DND-41 (cell line): Measurements from ENCODE around the gene RADIL.

Experiments
- ATAC-seq: fragments of 200-7000 bp; cut with Tn5 transposase; 3 replicates; pipeline ENCODE4 v1.9.1; 2021; ENCODE audit warnings: low read depth; ENCODE audit not compliant: insufficient read depth
- DNase-seq: peaks from one replicate; pipeline ENCODE4 v3.0.0-alpha.2; 2020
- H2AFZ ChIP-seq: 2 replicates; pipeline ENCODE4 v1.6.0; 2012; ENCODE audit warnings: low read depth, low read length
- H3K27ac ChIP-seq: 2 replicates; pipeline ENCODE4 v1.5.1; 2012; ENCODE audit warnings: low read length, inconsistent platforms
- H3K27me3 ChIP-seq: fragments of 200-600 bp; sonication (generic); 2 replicates; pipeline ENCODE4 v1.6.0; 2012; ENCODE audit warnings: low read length, mild to moderate bottlenecking, inconsistent platforms; ENCODE audit not compliant: insufficient read depth, poor library complexity
- H3K36me3 ChIP-seq: 2 replicates; pipeline ENCODE4 v1.5.1; 2012; ENCODE audit warnings: low read length, inconsistent platforms; ENCODE audit not compliant: insufficient read depth
- H3K4me1 ChIP-seq: 2 replicates; pipeline ENCODE4 v1.5.1; 2012; ENCODE audit warnings: mild to moderate bottlenecking, low read length; ENCODE audit not compliant: insufficient read depth
- H3K4me2 ChIP-seq: 2 replicates; pipeline ENCODE4 v1.6.0; 2012; ENCODE audit warnings: mild to moderate bottlenecking, moderate library complexity, low read length, inconsistent platforms; ENCODE audit not compliant: insufficient read depth
- H3K4me3 ChIP-seq, 2 experiments: fragments of 200-600 bp in 1 of 2; shearing (Covaris generic) in 1 of 2; 2 replicates each; pipeline ENCODE4 v1.5.1; 2012 to 2016; ENCODE audit warnings: inconsistent platforms in 2 of 2, low read length in 2 of 2, mild to moderate bottlenecking in 2 of 2, low read depth in 1 of 2, moderate library complexity in 1 of 2
- H3K79me2 ChIP-seq: 2 replicates; pipeline ENCODE4 v1.6.0; 2012; ENCODE audit warnings: low read length, inconsistent platforms; ENCODE audit not compliant: insufficient read depth
- H3K9ac ChIP-seq: 2 replicates; pipeline ENCODE4 v1.6.0; 2012; ENCODE audit warnings: low read depth, mild to moderate bottlenecking, inconsistent platforms, low read length, moderate library complexity
- H3K9me3 ChIP-seq: 2 replicates; pipeline ENCODE4 v1.5.1; 2012; ENCODE audit warnings: low read length, moderate library complexity, mild to moderate bottlenecking, inconsistent platforms; ENCODE audit not compliant: insufficient read depth, severe bottlenecking
- H4K20me1 ChIP-seq: 2 replicates; pipeline ENCODE4 v1.6.0; 2012; ENCODE audit warnings: low read length; ENCODE audit not compliant: insufficient read depth
- EZH2 ChIP-seq: IDR thresholded peaks from 3 replicates; pipeline ENCODE4 v1.6.1; 2012; ENCODE audit warnings: borderline replicate concordance, low read depth, mild to moderate bottlenecking, moderate library complexity, low read length, inconsistent platforms; ENCODE audit not compliant: severe bottlenecking
- TF ChIP-seq, protein P1 (sequence below): IDR thresholded peaks from 2 replicates; pipeline ENCODE4 v1.5.1; 2012; ENCODE audit warnings: borderline replicate concordance, low read length, moderate library complexity, mild to moderate bottlenecking; ENCODE audit not compliant: poor library complexity, severe bottlenecking; ENCODE audit errors: extremely low read depth

RADIL gene

DNA sequence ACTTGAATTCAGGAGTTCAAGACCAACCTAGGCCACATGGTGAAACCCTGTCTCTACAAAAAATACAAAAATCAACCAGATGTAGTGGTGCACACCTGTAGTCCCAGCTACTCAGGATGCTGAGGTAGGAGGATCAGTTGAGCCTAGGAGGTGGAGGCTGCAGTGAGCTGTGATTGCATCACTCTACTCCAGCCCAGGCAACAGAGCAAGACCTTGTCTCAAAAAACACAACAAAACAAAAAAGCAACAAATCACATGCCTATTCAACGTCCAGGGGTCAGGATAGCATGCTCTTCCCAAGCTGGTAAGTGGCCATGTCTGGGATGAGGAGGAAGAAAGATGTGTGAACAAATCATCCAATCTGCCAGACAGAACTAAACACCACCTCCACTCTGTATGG lies 6.2 kb upstream of the RADIL start:
- no peak for ATAC-seq
- TF ChIP-seq, protein P1, sequence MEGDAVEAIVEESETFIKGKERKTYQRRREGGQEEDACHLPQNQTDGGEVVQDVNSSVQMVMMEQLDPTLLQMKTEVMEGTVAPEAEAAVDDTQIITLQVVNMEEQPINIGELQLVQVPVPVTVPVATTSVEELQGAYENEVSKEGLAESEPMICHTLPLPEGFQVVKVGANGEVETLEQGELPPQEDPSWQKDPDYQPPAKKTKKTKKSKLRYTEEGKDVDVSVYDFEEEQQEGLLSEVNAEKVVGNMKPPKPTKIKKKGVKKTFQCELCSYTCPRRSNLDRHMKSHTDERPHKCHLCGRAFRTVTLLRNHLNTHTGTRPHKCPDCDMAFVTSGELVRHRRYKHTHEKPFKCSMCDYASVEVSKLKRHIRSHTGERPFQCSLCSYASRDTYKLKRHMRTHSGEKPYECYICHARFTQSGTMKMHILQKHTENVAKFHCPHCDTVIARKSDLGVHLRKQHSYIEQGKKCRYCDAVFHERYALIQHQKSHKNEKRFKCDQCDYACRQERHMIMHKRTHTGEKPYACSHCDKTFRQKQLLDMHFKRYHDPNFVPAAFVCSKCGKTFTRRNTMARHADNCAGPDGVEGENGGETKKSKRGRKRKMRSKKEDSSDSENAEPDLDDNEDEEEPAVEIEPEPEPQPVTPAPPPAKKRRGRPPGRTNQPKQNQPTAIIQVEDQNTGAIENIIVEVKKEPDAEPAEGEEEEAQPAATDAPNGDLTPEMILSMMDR: no peak
- no peak for TF ChIP-seq EZH2
- no peak for DNase-seq

DNA sequence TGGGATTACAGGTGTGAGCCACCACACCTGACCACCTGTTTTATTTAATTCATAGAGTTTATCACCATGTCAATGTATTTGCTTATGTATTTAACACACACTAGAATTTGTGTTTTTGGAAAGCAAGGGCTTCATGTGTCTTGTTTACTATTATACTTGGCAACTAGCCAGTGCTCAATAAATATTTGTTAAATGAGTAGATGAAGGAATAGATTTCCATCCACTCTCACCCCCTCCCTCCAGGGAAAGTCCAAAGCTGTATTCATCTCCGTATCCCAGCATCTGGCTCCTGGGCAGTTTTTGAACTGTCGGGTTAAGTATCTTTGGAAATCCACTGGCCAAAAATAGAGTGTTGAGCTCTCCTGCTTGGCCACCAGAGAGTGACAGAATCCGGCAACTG lies 4.6 kb upstream of the RADIL start:
- Histone ChIP-seq H3K4me1 (no peaks in the 10 kb centered on the region), H2AFZ (no peak overlapping the region), H3K79me2 (no peaks in the 10 kb centered on the region), H3K9me3 (no peaks in the 10 kb centered on the region), H3K36me3 (no peaks in the 10 kb centered on the region), H3K4me2 (no peak overlapping the region), H3K9ac (no peak overlapping the region), H3K27ac (no peak overlapping the region), H3K4me3 (no peak overlapping the region), H3K27me3 (no peaks in the 10 kb centered on the region), H4K20me1 (no peaks in the 10 kb centered on the region)
- no peak for DNase-seq
- ATAC-seq: no peak
- TF ChIP-seq EZH2: no peak
- TF ChIP-seq, protein P1: no peak

More for the DNA sequence above, 6.2 kb upstream of the RADIL start:
- Histone ChIP-seq H3K27me3 (no peaks in the 10 kb centered on the region), H3K9ac (no peak overlapping the region), H3K4me3 (no peak overlapping the region), H3K27ac (no peak overlapping the region), H3K9me3 (no peaks in the 10 kb centered on the region), H3K4me1 (no peaks in the 10 kb centered on the region), H2AFZ (no peak overlapping the region), H3K36me3 (no peaks in the 10 kb centered on the region), H3K79me2 (no peaks in the 10 kb centered on the region), H4K20me1 (no peaks in the 10 kb centered on the region), H3K4me2 (no peak overlapping the region)

DNA sequence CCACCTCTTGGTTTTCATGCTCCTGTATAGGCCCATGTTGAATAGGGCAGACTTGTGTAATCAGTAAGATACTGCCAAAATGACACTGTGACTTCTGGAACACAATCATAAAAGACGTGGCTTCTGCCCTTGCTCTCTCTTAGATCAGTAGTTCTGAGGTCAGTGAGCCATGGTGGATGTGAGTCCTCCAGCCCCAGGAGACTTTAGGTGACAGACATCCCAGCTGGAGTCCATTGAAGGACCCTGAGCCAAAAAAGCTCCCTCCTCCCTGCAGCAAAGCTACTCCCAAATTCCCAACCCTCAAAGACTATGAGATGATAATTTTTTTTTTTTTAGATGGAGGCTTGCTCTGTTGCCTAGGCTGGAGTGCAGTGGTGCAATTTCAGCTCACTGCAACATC lies 3.2 kb upstream of the RADIL start:
- no peak overlapping the region for H3K9ac ChIP-seq
- TF ChIP-seq, protein P1: no peak
- no peak for TF ChIP-seq EZH2
- no peak overlapping the region for H3K4me3 ChIP-seq
- ATAC-seq (no peak), DNase-seq (no peak)
- H3K79me2 ChIP-seq: no peaks in the 10 kb centered on the region
- H3K27me3 ChIP-seq: no peaks in the 10 kb centered on the region
- H4K20me1 ChIP-seq: no peaks in the 10 kb centered on the region
- H3K36me3 ChIP-seq: no peaks in the 10 kb centered on the region
- H2AFZ ChIP-seq: no peak overlapping the region
- no peak overlapping the region for H3K27ac ChIP-seq
- H3K4me2 ChIP-seq: no peak overlapping the region
- H3K9me3 ChIP-seq: no peaks in the 10 kb centered on the region
- H3K4me1 ChIP-seq: no peaks in the 10 kb centered on the region

DNA sequence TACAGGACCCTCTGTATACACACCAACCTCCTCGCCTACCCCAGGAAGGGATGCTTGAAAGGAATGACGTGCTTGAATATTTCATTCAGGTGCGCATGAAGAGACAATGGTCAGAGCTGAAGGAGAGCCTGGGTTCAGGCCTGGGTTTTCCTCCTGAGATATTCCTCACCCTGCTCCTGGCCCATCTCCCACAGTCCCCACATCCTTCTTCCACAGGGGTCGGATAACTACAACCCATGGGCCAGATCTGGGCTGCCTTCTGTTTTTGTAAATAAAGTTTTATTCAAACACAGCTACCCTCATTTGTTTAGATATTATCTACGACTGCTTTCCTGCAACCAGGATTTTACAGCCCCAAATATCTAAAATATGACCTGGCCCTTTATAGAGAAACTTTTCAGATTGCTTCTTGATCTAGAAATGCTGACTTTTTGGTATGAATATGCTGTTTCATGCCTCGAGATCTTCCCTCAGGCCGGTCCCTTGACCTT lies 1.8 kb upstream of the RADIL start:
- no peak for DNase-seq
- no peak for TF ChIP-seq EZH2
- TF ChIP-seq, protein P1: no peak
- H3K4me1 ChIP-seq: no peaks in the 10 kb centered on the region
- no peak for ATAC-seq
- no peak overlapping the region for H3K27ac ChIP-seq
- no peaks in the 10 kb centered on the region for H3K79me2 ChIP-seq
- no peaks in the 10 kb centered on the region for H3K36me3 ChIP-seq
- H4K20me1 ChIP-seq: no peaks in the 10 kb centered on the region
- no peak overlapping the region for H3K4me3 ChIP-seq
- H3K9me3 ChIP-seq: no peaks in the 10 kb centered on the region
- no peak overlapping the region for H3K9ac ChIP-seq
- no peak overlapping the region for H2AFZ ChIP-seq
- no peak overlapping the region for H3K4me2 ChIP-seq
- H3K27me3 ChIP-seq: no peaks in the 10 kb centered on the region
